Measurements from ENCODE around the gene NKAIN2. TPM values are rescaled to one million over a fixed set of nuclear protein-coding genes. Genes with fewer than 3 reads are reported as not detected.
"Not testable (repeated sequence)": the region's sequence is repeated elsewhere in the genome, so short reads cannot be mapped to it uniquely, and the experiment has no call there.

Gene NKAIN2
- total RNA-seq, 2 donors from 2014 or later, result 0.29 TPM; not detected in 1

GRCh38 chr6:124400261-124400999, 596.8 kb downstream of the NKAIN2 start:
- Mint-ChIP-seq H3K27ac (no peak overlapping the region), H3K36me3 (ENCODE audit: low read depth) (no peaks in the 10 kb centered on the region), H3K4me1 (no peaks in the 10 kb centered on the region), H3K4me3 (no peak overlapping the region), H3K27me3 (ENCODE audit: insufficient read depth) (no peaks in the 10 kb centered on the region), H3K9me3 (no peaks in the 10 kb centered on the region)
- Histone ChIP-seq H3K9me3 (ENCODE audit: control insufficient read depth, low read length) (no peaks in the 10 kb centered on the region), H3K4me1 (ENCODE audit: control insufficient read depth, insufficient read depth, low read length) (no peaks in the 10 kb centered on the region), H3K27ac (ENCODE audit: low read depth, low read length) (no peak overlapping the region), H3K9ac (ENCODE audit: extremely low read depth, low read length, poor library complexity, severe bottlenecking) (no peak overlapping the region), H3K36me3 (ENCODE audit: control insufficient read depth, insufficient read depth, low read length) (no peaks in the 10 kb centered on the region), H3K27me3 (ENCODE audit: control insufficient read depth, insufficient read depth, low read length, poor library complexity, severe bottlenecking) (no peaks in the 10 kb centered on the region), H3K4me3 (ENCODE audit: low read length) (no peak overlapping the region)
- TF ChIP-seq CTCF (conservative IDR thresholded peaks at IDR 0.05), result peak; percentile 59
- DNase-seq, result no peak
- WGBS, 2 experiments (ENCODE audit: insufficient coverage in 1 of 2, insufficient read length in 1 of 2), result 80 to 92% methylated on average over 2 of the region's 2 CpGs

- not testable (repeated sequence) for H3K4me1 ChIP-seq (ENCODE audit: control insufficient read depth, insufficient read depth, low read length); H3K9ac ChIP-seq (ENCODE audit: extremely low read depth, low read length, poor library complexity, severe bottlenecking); H3K36me3 ChIP-seq (ENCODE audit: control insufficient read depth, insufficient read depth, low read length); H3K36me3 Mint-ChIP-seq (ENCODE audit: low read depth); H3K4me3 ChIP-seq (ENCODE audit: low read length); H3K4me3 Mint-ChIP-seq; H3K27ac Mint-ChIP-seq; DNase-seq; H3K9me3 ChIP-seq (ENCODE audit: control insufficient read depth, low read length); H3K27me3 ChIP-seq (ENCODE audit: control insufficient read depth, insufficient read depth, low read length, poor library complexity, severe bottlenecking); H3K27me3 Mint-ChIP-seq (ENCODE audit: insufficient read depth); H3K4me1 Mint-ChIP-seq; H3K27ac ChIP-seq (ENCODE audit: low read depth, low read length)
- WGBS, 2 experiments (ENCODE audit: insufficient coverage in 1 of 2, insufficient read length in 1 of 2), result 85% methylated on average over 4 of the region's 4 CpGs; no CpG with 5 or more reads in 1 of the 2 experiments
- H3K9me3 Mint-ChIP-seq, result peaks cover 30% of the 10 kb centered on the region
Observed at GRCh38 chr6:124410425-124410824, 606.8 kb downstream of the NKAIN2 start.

- not testable (repeated sequence) for H3K4me1 Mint-ChIP-seq; H3K27ac ChIP-seq (ENCODE audit: low read depth, low read length); H3K36me3 Mint-ChIP-seq (ENCODE audit: low read depth); H3K4me1 ChIP-seq (ENCODE audit: control insufficient read depth, insufficient read depth, low read length); H3K9ac ChIP-seq (ENCODE audit: extremely low read depth, low read length, poor library complexity, severe bottlenecking); H3K27ac Mint-ChIP-seq; H3K36me3 ChIP-seq (ENCODE audit: control insufficient read depth, insufficient read depth, low read length); DNase-seq; H3K27me3 Mint-ChIP-seq (ENCODE audit: insufficient read depth); H3K4me3 ChIP-seq (ENCODE audit: low read length); H3K4me3 Mint-ChIP-seq; H3K9me3 ChIP-seq (ENCODE audit: control insufficient read depth, low read length); H3K27me3 ChIP-seq (ENCODE audit: control insufficient read depth, insufficient read depth, low read length, poor library complexity, severe bottlenecking)
- H3K9me3 Mint-ChIP-seq, result peaks cover 30% of the 10 kb centered on the region
- 86 to 93% methylated on average over 7 to 9 of the region's 10 CpGs for WGBS, 2 experiments (ENCODE audit: insufficient coverage in 1 of 2, insufficient read length in 1 of 2)
Observed at GRCh38 chr6:124412657-124413056, 609.0 kb downstream of the NKAIN2 start.

GRCh38 chr6:124420116-124420840, 616.6 kb downstream of the NKAIN2 start:
- H3K9me3 Mint-ChIP-seq, result no peaks in the 10 kb centered on the region
- 71 to 94% methylated on average over 1 to 4 of the region's 4 CpGs for WGBS, 2 experiments (ENCODE audit: insufficient coverage in 1 of 2, insufficient read length in 1 of 2)
- H3K4me1 Mint-ChIP-seq, result no peaks in the 10 kb centered on the region
- DNase-seq, result no peak
- no peak overlapping the region for H3K9ac ChIP-seq (ENCODE audit: extremely low read depth, low read length, poor library complexity, severe bottlenecking)
- H3K36me3 Mint-ChIP-seq (ENCODE audit: low read depth), result no peaks in the 10 kb centered on the region
- H3K9me3 ChIP-seq (ENCODE audit: control insufficient read depth, low read length), result no peaks in the 10 kb centered on the region
- no peaks in the 10 kb centered on the region for H3K4me1 ChIP-seq (ENCODE audit: control insufficient read depth, insufficient read depth, low read length)
- no peaks in the 10 kb centered on the region for H3K27me3 Mint-ChIP-seq (ENCODE audit: insufficient read depth)
- no peak overlapping the region for H3K4me3 Mint-ChIP-seq
- H3K27me3 ChIP-seq (ENCODE audit: control insufficient read depth, insufficient read depth, low read length, poor library complexity, severe bottlenecking), result no peaks in the 10 kb centered on the region
- no peak overlapping the region for H3K27ac ChIP-seq (ENCODE audit: low read depth, low read length)
- H3K4me3 ChIP-seq (ENCODE audit: low read length), result no peak overlapping the region
- TF ChIP-seq CTCF (conservative IDR thresholded peaks at IDR 0.05), result no peak
- no peak overlapping the region for H3K27ac Mint-ChIP-seq
- H3K36me3 ChIP-seq (ENCODE audit: control insufficient read depth, insufficient read depth, low read length), result no peaks in the 10 kb centered on the region
